Erythroblast (primary cell): ENCODE measurements around the gene TNFAIP8L1.

Experiments
- GATA1 ChIP-seq: IDR thresholded peaks from 2 replicates; pipeline ENCODE4 v1.6.1; 2011; ENCODE audit warnings: low read depth, mild to moderate bottlenecking, control low read depth, low read length, moderate library complexity
- POLR2A ChIP-seq: IDR thresholded peaks from 2 replicates; pipeline ENCODE4 v1.6.1; 2011; ENCODE audit warnings: mild to moderate bottlenecking, low read length

DNA sequence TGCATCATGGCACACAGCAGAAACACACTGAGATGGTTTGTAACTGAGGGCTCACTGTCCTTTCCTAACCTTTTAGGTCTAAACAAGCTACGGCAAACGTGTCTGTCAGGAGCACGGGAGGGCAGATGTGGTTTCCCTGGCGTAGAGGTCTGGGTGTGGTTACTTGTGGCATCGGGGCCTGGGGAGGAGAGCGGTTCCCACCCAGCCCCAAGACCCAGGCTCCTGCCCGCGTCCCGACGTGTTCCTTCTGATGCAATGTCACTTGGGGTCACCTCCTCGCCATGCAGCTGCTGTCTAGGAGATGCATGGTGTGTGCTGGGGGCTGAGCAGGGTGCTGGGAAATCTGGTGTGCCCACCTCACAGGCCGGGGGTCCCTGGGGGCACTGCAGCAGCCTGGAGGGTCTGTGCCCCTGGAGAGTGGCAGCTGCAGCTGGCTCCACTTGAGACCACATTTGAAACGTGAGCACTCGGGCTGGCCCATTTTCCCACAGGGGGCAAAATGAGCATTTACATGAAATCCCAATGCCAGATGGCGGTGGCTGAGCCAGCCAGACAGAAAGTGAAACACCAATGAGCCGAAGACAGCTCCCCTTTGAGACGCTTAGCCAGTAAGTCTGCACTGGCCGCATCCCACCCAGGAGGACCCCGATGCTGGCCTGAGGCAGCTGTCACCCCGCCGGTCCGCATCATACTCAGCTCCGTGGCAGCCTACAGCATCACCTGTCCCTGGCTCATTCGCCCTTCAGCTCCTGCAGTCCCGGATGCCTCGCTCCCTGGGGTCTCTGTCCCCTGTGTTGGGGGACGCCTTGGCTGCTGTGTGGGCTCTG lies 53.1 kb downstream of the TNFAIP8L1 start:
- TF ChIP-seq POLR2A (no peak), GATA1 (no peak)
